Measurements from ENCODE around the gene FAF2.

The FAF2 gene

GRCh38 chr5:176507911-176508310 is 59.7 kb downstream of the FAF2 start:
- no peak for DNase-seq (ENCODE audit: low read depth)

DNA sequence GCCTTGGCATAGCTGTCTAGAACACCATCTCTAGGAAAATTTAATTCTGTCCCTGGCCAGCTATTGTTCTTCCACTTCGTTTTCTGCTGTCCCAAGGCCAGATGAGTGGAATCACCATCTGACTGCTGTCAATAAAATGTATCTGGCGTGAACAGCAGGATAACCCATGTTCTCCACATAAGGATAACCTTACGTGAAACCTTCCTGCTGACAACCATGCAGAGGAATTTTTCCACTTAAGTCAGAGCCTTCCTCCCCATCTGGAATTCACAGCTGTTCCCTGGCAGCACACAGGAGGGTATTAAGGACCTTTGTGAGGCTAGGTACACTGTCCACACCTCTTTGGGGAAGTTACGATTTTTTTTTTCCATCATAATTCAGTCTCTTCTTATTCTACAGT is 60.4 kb downstream of the FAF2 start:
- DNase-seq (ENCODE audit: low read depth), result no peak

DNA sequence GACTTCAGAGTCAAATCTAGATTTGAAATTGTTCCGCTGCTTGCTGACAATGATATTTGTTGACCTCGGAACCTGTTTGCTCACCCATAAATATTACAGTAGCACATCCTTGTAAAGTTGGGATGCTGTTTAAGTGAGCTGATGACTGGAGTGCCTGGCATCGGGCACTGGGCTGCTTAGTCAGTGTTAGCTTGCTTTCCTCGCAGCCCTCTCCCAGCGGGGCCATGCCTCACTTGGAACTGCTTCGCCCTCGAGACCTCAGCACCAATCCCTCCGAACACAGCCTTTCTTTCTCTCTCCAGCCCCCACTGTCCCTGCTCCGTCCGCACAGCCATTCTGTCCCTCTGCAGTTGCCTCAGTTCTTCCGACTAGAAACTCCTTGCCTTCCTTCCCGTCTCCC is 65.6 kb downstream of the FAF2 start:
- no peak for DNase-seq (ENCODE audit: low read depth)

- DNase-seq (ENCODE audit: low read depth), result no peak
Measured at GRCh38 chr5:176514244-176514950, 66.2 kb downstream of the FAF2 start.

DNA sequence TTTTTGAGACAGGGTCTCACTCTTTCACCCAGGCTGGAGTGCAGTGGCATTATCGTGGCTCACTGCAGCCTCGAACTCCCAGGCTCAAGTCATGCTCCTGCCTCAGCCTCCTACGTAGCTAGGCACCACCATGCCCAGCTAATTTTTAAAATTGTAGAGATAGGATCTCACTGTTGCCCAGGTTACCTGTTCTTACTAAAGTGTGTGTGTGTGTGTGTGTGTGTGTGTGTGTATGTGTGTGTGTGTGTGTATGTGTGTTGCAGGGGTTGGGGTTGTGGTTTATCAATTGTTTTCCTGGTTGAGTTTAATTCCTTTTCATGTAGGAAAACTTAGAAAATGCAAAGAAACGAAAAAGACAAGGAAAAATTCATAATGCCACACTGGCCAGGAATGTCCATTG is 67.2 kb downstream of the FAF2 start:
- no peak for DNase-seq (ENCODE audit: low read depth)

DNA sequence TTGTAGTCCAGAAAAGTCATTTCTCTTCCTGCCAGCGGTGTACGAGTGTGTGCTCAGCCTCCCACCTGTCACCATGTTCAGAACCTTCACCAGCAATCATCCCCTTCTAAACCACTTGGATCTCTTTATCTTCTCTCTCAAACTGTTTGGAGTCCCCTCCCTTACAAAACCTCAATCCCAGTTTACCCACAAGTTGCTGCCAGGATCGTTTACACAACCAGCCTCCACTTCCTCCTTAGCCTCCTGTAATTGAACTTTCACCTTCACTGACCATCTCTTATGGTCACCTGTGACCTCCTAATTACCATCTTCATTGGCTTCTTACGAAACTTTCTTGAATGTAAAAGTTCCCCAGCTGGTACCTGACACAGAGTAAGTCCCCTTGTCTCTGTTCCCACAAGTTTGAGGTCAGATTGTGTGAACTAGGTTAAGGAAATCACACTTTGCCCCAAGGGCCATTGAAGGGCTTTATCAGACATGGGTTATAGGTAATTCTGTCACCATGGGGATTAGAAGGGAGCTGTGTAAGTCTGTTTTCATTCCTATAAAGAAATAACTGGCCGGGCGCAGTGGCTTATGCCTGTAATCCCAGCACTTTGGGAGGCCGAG is 69.0 kb downstream of the FAF2 start:
- no peak for DNase-seq (ENCODE audit: low read depth)

GRCh38 chr5:176519810-176520720 is 71.9 kb downstream of the FAF2 start:
- no peak for DNase-seq (ENCODE audit: low read depth)

DNA sequence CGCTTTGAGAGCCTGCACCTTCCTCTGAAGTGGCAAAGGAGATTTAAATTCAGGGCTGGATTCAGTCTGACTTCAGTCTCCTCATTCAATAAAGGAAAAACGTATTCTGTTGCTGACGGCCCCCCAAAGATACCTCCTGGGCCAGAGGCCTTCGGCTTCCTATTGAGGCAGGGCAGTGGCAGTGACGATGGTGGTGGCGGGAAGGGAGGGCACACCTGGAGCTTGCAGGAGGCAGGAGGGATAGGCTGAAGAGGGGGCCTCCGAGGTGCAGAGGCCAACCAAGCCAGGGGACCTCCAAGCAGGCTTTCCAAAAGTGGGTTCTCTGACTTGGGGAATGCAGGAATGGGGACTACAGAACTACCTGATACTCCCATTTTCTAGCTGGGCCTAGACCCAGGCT is 73.1 kb downstream of the FAF2 start:
- DNase-seq (ENCODE audit: low read depth), result no peak

GRCh38 chr5:176521699-176522263 is 73.6 kb downstream of the FAF2 start:
- no peak for DNase-seq (ENCODE audit: low read depth)

GRCh38 chr5:176524138-176524537 is 76.0 kb downstream of the FAF2 start:
- DNase-seq (ENCODE audit: low read depth), result no peak

GRCh38 chr5:176524987-176525386 is 76.8 kb downstream of the FAF2 start:
- no peak for DNase-seq (ENCODE audit: low read depth)

DNA sequence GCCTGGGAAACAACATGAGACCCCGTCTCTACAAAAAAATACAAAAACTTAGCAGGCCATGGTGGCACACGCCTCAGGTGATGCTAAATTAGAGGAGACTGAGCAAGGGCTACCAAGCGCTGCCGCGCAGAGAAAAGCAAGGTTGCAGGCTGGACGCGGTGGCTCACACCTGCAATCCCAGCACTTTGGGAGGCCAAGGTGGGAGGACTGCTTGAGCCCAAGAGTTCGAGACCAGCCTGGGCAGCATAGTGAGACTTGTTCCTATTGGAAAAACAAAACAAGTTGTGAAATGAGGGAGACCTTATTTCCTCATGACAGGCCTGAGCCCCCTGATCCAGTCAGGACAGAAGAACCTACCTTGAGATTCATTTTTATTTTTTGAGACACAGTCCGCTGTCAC is 77.5 kb downstream of the FAF2 start:
- no peak for DNase-seq (ENCODE audit: low read depth)

DNA sequence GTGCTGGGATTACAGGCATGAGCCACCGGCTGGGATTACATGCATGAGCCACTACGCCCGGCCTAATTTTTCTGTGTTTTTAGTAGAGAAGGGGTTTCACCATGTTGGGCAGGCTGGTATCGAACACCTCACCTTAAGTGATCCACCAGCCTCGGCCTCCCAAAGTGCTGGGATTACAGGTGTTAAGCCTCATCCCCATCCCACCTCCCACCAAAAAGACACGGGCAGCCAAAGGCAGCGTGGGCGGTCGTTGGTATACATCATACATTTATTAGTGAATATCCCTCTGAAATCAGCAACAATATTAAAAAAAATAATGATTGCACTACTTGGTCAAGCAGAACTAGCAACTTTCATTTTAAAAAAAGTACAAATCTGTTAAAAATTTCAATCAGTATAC is 78.3 kb downstream of the FAF2 start:
- DNase-seq (ENCODE audit: low read depth), result no peak

- DNase-seq (ENCODE audit: low read depth), result no peak
Measured at GRCh38 chr5:176527246-176528222, 79.3 kb downstream of the FAF2 start.

DNA sequence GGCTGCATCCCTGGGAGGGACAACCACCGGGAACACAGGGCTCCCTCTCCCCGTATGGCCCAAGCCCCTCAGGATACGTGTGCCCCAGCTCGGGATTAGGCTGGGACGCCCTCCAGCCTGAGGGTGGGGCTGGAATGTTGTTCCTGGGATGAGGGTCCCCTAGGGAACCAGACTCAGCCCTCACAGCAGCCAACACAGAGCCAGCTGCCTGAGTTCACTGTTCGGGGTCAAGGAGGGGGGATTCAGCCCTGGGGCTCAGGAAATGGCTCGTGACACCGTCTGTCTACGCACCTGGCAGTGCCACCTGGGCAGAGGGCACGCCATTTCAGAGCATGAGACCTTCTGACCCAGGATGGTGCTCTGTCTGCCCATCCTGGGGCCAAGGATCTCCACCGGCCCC is 80.1 kb downstream of the FAF2 start:
- DNase-seq (ENCODE audit: low read depth), result no peak

DNA sequence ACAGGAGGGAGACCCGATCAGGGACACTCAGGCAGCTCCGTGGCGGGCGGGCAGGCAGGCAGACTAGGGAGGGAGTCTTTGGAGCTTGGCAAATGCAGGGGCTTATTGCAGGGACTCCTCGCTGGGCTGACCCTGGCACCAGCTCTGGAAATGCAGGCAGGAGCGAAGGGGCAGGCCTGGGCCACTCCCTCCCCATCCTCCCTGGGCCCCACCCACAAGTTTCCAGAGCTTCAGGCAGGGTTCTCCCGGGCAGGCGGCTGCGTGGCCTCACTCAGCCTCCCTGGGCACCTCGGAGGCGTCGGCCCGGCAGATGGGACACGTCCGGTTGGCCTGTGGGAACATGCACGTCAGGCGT is 80.6 kb downstream of the FAF2 start:
- DNase-seq (ENCODE audit: low read depth), result no peak

- no peak for DNase-seq (ENCODE audit: low read depth)
Measured at GRCh38 chr5:176529116-176529740, 81.0 kb downstream of the FAF2 start.

DNA sequence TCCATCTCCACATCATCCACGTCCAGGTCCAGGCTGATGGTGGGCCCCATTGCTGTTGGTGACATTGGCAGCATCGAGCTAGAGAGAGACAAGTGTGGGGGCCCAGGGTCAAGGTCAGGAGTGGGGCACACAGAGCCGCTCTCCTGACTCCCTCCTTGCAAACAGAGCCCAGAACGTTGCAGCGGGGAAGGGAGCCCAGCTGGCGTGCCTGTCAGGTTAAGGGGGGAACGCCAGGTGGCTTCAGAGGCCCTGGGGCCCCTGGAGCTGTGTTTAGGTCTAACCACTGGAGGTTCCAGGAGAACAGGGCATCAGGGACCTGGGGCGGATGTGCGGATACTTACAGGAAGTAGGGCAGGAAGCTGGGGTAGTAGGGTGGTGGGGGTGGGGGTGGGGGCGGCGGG is 81.6 kb downstream of the FAF2 start:
- DNase-seq (ENCODE audit: low read depth), result no peak

DNA sequence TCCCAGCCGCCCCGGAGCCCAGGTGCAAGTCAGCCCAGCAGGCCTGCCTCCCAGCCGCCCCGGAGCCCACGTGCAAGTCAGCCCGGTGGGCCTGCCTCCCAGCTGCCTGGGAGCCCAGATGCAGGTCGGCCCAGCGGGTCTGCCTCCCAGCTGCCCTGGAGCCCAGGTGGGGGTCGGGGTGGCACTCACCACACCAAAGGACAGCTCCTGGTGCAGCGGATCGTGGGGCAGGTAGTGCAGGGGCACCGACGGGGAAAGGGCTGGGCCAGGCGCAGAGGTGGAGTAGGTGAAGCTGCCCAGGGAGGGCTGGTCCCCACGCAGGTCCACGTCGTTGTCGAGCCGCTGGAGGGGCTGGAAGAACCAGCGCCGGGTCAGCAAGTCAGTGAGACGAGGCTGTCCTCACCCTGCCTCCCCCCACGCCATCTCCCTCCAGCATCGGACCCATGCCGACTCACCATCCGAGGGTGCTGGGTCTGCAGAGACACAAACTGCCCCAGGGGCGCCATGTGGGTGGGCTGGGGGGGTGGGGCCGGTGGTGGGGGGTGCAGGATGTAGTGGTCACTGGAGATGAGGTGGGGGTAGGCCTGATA is 82.3 kb downstream of the FAF2 start:
- no peak for DNase-seq (ENCODE audit: low read depth)

DNA sequence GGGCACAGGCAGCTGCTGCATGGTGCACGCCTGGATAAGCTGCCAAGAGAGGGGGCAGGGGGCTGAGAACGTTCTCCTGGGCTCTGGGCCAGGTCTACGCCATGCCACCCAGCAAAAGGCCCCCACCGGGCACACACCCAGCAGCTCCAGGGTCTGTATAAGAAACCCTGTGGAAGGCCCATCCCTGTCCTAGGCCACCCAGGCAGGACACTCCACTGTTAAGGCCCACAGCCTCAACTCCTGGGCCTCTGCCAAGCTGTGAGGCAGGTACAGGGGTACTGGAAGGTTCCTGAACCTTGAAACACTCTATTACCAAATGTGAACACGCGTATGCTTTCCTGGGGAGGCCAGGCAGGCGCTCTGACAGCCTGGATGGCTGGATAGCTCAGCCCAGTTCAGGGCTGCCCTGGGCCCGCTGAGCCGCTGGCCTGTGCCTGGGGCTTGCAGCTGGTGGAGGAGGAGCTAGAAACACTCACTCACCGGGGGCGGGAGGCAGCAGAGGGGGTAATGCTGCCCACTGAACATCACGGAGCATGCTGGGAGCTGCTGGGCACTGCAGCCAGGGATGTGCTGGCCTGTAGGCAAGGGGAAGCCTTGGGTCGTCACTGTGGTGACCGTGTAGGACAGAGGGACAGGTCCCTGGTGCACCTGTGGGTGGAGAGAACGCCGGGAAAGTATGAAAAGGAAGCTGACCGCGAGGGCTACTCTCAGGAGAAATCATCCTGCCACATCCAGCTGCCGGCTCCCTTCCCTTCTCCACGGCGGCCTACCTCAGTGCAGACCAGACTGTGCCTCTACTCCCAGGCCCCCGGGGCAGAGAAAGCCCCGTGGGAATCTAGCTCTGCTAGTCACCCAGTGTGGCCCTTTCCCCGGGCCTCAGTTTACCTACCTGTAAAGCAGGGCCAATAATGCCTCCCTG is 83.1 kb downstream of the FAF2 start:
- no peak for DNase-seq (ENCODE audit: low read depth)

Measured in stimulated activated CD8-positive, alpha-beta memory T cell treated with anti-CD3 and anti-CD28 coated beads, Interleukin-15, amount 100 ng/mL, for 24 hours (primary cell).